ENCODE measurements around the gene BTRC.

Gene BTRC

GRCh38 chr10:101482568-101482967 lies 128.6 kb downstream of the BTRC start:
- no peak for DNase-seq (ENCODE audit: low read depth, low spot score)

DNA sequence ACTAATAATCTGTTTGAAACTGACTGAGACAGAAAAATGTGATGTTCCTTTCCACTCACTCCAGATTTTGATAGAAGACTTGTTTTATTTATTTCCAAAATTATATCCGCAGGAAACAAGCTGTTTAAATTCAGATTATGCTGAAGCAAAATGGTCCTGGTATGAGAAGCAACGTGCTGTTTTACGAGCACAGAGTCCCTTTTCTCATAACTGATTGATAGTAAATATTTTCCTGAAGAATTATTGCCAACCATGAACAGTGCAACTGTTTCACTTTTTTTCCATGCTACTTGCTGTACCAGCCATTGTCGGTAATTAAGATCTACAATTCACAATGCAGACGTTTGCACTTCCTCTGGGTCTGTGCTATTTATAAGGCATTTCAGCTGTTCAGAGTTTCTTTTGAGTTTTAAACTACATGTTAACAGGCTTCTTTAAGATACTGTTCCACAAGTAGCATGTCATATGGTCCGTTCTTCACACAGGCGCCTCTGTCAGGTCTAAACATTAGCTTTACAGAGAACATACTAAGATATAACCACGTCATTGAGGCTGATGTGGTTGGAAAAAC lies 130.3 kb downstream of the BTRC start:
- DNase-seq (ENCODE audit: low read depth, low spot score) = no peak

- no peak for DNase-seq (ENCODE audit: low read depth, low spot score)
These were observed 131.2 kb downstream of the BTRC start for GRCh38 chr10:101485207-101485606.

GRCh38 chr10:101485681-101486554 lies 132.0 kb downstream of the BTRC start:
- DNase-seq (ENCODE audit: low read depth, low spot score) = peak; percentile 35

DNA sequence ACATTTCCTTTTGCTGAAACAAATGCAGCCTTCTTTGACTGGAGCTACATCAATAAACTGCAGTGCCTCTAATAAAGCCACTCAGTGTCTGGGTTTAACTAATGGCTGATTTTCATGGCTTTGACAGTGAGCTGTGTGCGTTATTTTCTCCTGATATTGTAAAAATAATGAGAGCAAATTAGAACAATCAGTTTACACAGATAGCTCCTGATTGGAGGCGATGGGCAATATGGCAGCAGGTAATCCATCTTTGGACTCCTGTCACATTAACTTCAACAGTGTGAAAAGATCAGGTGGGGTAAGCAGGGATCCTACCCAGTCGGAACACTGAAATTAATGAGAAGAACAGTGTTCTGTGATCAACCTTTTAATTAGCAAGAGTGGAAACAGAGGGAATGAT lies 133.4 kb downstream of the BTRC start:
- no peak for DNase-seq (ENCODE audit: low read depth, low spot score)

- no peak for DNase-seq (ENCODE audit: low read depth, low spot score)
These were observed 135.4 kb downstream of the BTRC start for GRCh38 chr10:101489355-101489754.

GRCh38 chr10:101490026-101490425 lies 136.1 kb downstream of the BTRC start:
- no peak for DNase-seq (ENCODE audit: low read depth, low spot score)

- DNase-seq (ENCODE audit: low read depth, low spot score) = no peak
These were observed 138.2 kb downstream of the BTRC start for GRCh38 chr10:101492205-101492604.

DNA sequence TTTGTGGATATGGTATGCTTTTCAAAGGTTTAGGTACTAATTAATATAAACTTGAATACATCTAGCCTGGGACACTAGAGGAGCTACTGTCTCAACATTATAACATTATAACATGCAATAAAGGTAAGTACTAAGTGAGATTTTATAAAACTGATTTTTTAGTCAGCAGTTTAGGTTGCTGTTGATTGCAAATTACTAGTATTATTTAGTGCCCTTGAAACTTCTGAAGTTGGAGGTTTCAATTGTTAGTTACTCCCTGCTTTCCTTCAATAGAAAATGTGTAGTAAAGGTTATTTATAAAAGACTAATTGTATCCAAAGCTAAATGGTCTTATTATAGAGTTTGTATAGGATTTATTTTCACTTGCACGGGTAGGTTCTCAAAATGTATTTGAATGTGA lies 138.8 kb downstream of the BTRC start:
- DNase-seq (ENCODE audit: low read depth, low spot score) = no peak

GRCh38 chr10:101493249-101493648 lies 139.3 kb downstream of the BTRC start:
- no peak for DNase-seq (ENCODE audit: low read depth, low spot score)

DNA sequence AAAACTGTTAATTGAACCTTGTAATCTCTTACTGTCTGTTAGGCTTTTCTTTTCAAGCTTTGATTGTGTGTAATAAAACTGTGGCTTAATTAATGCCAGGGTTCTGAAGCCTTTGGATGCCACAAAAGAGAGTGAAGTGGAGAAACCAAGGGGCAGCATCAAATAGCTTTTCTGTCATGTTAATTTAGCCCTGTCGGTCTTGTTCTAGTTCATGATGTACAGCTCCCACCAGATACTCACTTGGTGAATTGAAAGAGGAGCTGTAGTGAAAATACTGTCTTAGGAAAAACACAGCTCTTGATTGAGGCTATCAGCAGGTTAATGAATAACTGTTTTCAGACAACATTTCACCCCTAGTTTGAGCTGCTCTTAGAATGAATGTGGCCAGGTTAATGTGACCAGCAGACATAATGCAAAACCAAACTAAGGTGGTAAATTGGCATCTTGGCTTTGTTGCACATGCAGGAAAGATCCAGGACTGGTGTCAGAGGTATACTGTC lies 139.9 kb downstream of the BTRC start:
- no peak for DNase-seq (ENCODE audit: low read depth, low spot score)

- DNase-seq (ENCODE audit: low read depth, low spot score) = no peak
These were observed 140.7 kb downstream of the BTRC start for GRCh38 chr10:101494650-101495049.

- no peak for DNase-seq (ENCODE audit: low read depth, low spot score)
These were observed 141.5 kb downstream of the BTRC start for GRCh38 chr10:101495324-101495925.

DNA sequence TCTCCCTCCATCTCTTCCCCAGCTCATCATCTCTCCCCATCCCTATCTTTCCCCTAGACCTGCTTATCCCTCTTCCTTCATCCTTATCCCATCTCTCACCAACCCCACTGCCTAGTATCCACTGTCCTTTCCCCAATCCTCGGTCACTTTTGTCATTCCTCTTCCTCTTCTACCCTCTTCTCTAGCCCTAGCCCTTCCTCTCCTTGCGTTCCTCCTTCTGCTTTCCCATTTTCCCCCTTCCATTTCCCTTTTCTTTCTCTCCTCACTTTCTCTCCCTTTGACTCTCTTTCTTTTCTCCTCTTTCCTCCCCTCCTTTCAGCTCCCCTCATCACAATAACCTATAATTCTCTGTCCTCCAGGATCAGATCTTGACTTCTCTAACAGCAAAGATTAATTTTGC lies 150.5 kb downstream of the BTRC start:
- no peak for DNase-seq (ENCODE audit: low read depth, low spot score)

- DNase-seq (ENCODE audit: low read depth, low spot score) = no peak
These were observed 153.1 kb downstream of the BTRC start for GRCh38 chr10:101506829-101507661.

- DNase-seq (ENCODE audit: low read depth, low spot score) = no peak
These were observed 153.9 kb downstream of the BTRC start for GRCh38 chr10:101507828-101508227.

GRCh38 chr10:101511938-101512337 lies 158.0 kb downstream of the BTRC start:
- no peak for DNase-seq (ENCODE audit: low read depth, low spot score)

- DNase-seq (ENCODE audit: low read depth, low spot score) = no peak
These were observed 158.8 kb downstream of the BTRC start for GRCh38 chr10:101512738-101513137.

DNA sequence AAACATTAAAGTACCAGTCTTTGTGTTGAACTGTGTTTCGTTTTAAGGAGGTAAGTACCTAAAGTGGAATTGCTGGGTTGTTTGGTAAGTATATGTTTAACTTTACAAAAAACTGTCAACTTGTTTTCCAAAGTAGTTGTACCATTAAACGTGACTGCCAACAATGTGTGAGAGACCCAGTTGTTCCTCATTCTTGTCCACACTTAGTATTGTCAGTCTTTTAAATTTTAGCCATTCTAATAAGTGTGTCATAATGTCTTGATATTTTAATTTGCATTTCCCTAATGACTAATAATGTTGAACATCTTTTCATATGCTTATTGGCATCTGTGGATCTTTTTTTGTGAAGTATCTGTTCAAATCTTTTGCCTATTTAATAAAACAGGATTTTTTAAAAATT lies 159.8 kb downstream of the BTRC start:
- no peak for DNase-seq (ENCODE audit: low read depth, low spot score)

DNA sequence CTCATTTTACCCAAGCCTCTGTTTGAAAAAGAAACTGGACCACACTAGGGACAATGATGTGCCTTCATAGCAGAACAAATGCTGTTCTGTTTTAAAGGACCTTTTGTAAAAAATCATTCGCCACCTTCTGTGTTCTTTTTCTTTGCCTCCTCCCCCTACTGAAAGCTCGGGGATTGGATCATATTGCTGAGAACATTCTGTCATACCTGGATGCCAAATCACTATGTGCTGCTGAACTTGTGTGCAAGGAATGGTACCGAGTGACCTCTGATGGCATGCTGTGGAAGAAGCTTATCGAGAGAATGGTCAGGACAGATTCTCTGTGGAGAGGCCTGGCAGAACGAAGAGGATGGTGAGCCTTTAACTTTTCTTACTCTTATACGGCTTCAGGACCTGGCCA lies 171.9 kb downstream of the BTRC start:
- no peak for DNase-seq (ENCODE audit: low read depth, low spot score)

GRCh38 chr10:101529207-101529606 lies 175.2 kb downstream of the BTRC start:
- no peak for DNase-seq (ENCODE audit: low read depth, low spot score)
